ENCODE results near the gene CASP6.

DNA sequence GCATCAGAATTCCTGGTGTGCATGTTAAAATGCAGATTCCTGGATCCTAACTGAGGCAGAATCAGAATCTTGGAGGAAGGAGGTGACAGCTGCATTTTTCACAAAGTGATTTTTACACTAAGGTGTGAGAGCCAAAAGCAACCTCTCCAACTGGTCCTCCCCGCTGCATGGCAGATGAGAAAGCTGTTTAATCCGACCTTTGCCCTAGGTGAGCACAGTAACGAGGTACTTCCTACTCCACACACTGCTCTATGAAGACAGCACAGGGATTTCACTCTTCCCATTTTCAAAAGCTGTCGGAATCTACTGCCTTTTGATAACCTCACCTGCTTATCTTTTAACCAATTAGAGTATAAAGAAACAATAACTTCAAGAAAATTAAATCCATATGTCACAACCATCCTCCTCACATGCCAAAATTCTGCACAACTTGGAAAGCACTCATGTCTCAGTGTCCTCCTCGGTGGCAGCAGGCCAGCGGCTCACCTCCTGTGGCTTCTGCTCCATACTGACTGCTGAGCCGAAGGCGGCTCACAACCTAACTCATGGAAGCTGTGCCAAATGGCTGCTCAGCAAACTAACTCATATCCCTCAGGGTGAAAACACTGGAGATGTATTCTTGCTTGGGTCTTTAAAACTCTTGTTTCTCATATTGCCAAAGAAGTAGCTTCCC, 3.6 kb downstream of the CASP6 start:
- TF ChIP-seq POLR2AphosphoS5 (IDR thresholded peaks at IDR 0.05; ENCODE audit: borderline replicate concordance, low read depth, low read length) = no peak
- no peak for TF ChIP-seq EZH2 (IDR thresholded peaks at IDR 0.05)

Data from SK-N-MC (cell line).